Urothelium cell line (cell line): Measurements from ENCODE around the gene CDK2AP2.

Experiments
- DNase-seq: peaks from one replicate; pipeline ENCODE4 v3.0.0; 2011; ENCODE audit warnings: low spot score, mixed read lengths
- FAIRE-seq: peaks from 2 replicates; lab custom pipeline; 2011; peaks lifted over from hg19 to GRCh38; lab: Jason Lieb, UNC

CDK2AP2 gene

DNA sequence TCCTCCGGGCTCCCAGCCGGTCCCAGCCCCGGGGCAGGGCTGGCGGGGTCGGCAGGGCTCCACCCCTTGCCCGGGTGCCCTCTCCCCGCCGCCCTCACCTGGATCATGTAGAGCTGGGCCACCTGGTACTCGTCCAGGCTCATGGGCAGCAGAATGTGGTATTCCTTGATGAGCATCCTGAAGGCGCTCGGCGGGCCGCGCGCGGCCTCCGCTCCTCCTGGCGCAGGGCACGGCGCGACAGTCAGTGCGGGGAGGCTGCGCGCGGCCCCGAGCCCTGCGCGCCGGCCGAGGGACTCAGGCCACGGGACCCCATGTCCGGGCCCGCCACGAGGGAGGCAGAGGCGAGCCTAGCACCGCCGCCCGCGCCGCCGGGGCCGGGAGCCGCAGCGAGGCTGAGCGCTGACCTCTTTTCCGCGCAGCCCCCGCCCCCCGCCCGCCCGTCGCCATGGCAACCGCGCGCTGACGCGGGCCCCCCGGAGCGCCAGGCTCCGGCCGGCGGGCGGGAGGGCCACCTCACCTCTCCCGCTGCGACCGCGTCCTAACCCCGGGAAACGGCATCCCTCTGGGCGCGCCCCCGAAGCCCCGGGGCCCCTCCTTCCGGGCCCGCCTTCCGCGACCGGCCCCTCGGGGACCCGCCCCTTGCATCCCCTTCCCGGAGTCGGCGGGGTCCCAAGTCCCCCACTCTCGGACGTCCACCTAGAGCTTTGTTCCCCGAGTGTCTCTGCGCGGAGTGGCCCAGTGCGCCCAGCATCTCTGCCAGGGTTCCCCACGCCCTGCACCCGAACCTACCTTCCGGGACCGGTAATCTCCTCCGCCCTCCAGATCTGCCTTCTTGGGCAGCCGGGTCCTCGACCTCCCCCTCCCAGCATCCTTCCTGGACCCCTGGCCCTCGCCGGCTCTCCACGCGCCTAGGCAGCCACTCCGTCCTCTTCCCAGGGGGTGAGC is 3.7 kb downstream of the CDK2AP2 start:
- DNase-seq = peak; percentile 57
- FAIRE-seq = no peak

DNA sequence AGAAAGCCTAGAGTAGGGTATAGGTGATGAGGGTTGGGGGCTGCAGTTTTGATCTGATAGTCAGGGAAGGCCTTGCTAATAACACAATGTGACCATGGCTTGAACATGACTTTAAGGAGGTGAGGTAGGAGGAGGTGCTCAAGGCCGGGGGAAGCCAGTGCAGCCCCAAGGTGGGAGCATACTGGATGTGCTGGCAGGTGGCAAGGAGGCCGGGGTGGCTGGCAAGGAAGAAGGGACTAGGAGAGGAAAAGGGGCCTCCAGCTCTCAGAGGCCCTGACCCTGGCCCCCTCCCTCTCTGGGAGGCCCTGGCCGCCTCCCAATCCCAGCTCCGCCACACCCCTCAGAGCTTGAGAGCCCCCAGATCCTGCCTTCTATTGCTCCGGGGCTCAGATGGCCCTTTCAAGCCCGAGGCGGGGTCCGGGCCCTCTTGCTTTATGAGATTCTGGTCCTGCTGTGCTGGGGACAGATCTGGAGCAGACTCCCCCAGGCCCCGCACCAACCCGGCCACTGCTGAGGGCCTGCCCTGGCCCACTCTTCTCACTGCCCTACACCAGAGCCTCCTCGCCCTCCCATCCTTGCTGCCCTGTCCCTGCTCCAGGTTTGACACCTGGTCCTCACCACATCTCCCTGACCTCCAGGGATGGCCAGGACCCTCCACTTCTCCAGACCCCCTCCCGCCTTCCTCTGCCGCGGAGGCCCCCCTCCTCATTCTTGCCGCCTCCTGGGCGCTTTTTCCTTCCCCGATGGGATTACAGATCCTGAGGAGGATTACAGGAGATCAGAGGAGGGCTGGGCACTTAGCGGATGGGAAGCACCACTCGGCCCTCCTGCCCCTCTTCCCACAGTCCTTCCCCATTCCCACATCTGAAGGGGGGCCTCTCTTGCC is 4.6 kb downstream of the CDK2AP2 start:
- FAIRE-seq (no peak), DNase-seq (no peak)

DNA sequence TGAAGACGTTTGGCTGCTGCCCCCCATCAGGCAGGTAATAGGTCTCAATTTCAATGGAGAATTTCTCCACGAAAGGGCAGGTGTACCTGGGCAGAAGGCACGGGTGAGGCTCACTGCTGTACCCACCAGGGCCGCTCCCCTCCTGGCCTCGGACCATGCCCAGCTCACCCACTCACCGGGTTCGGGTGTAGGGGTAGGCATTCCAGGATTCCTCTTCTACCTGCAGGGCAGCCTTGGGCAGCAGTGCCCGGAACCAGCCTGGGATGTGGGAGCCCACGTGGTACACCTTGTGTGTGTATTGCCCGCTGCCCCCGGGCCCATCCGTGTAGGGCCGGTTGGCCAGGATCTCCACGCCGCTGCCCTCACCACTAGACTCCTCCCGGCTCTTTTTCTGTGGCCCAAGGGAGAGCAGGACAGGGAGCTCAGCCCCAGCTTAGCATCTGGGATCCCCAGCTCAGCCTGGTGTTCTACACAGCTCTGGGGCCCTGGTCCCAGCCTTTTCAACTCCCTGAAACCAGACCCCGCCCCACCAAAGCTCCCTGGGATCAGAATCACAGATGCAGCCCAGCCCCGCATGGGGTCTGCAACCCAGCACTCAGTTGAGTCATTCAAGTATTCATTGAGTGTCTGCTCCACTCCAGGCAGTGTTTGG is 5.5 kb downstream of the CDK2AP2 start:
- no peak for FAIRE-seq
- DNase-seq = no peak

DNA sequence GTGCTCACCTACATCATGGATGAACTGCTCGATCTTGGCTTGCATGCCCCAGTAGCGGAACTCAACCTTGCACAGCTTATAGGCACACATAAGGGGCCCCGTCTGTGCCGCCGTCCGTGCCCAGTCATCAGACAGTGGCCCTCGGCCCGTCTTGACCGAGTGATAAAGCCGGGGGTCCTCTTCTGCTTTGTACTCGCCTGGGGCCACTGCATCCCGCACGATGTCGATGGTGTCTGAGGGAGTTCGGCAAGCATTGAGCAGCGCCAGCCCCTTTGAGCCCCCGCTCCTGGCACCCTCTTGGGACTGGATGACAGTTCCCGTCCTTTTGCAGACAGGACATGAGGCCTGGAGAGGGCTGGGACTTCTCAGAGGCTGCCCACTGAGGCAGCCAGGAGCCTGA is 6.1 kb downstream of the CDK2AP2 start:
- no peak for FAIRE-seq
- no peak for DNase-seq

DNA sequence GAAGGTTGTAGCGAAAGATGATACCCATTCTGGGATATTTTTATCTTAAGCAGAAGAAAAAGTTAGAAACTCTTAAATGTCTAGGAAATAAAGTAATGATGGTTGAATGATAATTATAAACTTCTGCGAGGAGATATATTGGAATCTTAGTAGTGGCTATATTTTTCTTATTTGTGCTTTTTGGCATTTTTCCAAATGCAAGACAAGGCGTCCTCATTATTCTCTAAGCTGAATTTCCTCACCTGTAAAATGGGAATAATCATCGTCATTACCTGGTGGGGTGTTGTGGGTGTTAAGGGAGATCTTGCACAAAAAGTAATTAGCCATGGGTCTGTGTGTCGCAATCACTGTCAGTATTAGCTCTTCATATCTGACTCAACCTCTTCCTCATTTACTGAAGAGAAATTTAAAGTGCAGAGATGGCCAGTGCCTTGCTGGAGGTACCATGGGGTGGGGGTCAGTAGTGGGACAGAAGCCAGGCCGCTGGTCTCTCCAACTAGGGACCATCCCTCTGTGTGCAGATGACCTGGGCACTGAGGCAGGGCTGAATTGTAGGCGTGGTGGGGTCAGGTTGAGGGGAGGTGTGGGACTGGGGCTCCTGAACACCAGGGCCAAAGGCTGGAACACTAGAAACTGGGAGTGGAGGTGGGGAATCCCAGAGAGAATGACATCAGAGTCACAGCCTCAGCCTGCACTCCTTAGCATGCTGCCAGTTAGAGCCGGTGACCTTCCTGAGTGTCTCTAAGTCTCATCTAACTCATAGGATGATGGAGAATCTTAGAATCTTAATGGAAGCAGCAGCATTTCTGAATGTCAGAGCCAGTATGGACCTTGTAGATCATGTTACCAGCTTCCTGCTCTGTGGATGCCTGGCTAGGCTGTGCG is 6.9 kb downstream of the CDK2AP2 start:
- DNase-seq (no peak), FAIRE-seq (no peak)

DNA sequence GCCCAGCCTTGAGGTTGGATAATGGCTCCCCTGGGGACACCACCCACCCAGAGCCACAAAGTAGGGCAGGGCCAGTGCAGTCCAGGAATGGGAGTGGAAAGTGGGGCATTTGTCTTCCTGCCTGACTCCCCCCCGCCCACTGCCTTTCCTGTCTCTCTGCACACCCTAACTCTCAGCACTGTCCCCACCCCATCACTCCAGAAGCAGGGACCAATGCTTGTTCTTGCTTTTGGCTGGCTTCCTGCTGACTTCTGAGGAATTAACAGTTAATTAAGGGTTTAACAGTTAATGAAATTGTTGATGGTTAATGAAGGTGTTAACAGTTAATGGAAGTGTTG is 7.5 kb downstream of the CDK2AP2 start:
- FAIRE-seq = no peak
- DNase-seq = no peak

DNA sequence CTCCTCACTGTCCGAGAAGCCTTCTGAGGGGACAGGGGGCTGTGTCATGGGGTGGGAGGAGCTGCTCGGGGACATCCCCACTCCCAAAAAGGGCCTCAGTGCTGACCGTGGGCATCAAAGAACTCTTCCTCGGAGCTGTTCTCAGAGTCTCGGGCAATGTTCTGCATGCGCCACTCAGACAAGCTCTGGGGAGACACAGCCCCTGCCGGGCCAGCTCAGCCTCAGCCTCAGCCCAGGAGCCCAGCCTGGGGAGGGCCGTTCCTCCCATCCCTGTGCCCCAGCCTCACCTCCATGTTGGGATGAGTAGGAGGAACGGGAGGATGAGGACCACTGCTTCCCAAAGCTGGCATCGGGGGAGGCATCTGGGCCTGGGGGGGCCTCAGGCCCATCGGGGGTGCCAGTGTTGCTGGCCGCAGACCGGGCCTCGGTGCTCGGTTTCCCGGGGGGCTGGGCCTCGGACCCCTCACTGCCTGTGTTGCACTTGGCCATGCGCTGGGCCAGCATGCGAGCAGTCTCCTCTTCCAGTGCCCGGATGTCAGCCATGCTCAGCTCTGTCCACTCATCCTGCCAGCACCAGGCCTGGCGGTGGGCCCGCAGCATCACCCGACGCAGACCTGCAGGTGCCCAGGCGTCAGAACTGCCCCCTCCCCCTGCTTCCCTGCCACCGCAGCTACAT is 8.0 kb downstream of the CDK2AP2 start:
- DNase-seq (no peak), FAIRE-seq (no peak)

DNA sequence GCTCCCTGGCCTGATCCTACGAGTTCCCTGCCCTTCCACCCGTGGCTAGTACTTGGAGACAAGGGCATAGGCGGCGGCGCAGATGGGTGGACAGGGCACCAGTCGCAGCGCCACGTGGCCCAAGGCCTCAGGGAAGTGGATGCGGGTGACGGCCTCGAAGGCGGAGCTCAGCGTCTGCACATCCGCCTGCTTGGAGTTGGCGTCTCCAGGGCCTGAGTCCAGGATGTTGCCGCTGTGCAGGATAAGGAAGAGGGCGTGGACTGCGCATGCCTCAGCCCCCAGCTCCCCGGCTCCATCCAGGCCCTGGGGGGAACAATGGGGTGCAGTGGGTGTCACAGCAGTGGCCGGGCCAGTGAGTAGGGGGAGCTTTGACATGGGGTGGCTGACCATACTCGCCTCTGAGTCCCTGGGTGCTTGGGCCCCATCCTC is 9.4 kb downstream of the CDK2AP2 start:
- DNase-seq (no peak), FAIRE-seq (no peak)

DNA sequence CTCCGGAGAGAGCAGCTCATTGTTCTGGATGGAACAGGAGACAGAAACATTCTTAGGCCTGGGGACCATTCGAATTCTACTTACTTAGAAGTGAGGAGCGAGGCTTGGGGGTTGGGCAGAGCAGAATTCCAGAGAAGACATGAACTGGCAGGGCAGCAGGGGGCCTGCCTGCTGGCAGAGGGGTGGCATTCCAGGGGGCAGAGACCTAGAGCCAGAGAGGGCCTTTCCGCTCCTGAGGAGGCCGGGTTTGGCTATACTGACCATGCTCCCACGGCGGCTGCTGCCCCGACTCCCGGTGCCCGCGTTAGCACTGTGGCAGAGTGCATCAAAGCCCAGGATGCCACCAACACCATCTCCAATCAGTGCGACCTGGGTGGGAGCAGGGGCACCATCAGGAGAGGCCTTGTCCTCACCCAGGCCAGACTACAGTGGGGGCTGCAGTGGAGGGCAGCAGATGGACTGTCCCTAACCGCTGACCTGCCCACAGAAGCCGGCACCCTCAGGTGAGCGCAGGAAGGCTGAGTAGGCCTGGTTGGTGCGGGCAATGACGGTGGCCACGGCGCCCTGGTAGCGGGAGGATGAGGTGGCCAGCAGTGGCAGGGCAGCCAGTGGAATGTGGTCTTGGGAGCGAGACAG is 10.2 kb downstream of the CDK2AP2 start:
- FAIRE-seq = no peak
- no peak for DNase-seq

DNA sequence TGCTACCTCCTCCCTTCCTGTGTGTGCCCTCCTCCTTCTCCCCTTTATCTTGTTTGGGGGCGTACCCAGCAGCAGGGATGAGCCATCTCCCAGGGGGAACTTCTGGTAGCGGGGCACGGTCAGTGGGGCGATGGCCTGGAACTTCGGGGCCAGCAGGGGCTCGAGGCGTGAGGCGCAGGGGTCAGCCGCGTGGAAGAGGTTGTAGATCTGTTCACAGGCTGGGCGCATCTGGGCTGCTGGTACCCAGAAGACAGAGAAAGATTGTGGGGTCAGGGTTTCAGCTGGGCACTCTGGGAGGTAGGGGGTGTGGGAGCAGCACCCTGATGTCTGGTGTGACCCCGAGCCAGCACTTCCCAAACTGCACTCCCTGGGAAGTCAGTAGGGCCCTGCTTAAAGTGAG is 11.8 kb downstream of the CDK2AP2 start:
- no peak for DNase-seq
- no peak for FAIRE-seq

DNA sequence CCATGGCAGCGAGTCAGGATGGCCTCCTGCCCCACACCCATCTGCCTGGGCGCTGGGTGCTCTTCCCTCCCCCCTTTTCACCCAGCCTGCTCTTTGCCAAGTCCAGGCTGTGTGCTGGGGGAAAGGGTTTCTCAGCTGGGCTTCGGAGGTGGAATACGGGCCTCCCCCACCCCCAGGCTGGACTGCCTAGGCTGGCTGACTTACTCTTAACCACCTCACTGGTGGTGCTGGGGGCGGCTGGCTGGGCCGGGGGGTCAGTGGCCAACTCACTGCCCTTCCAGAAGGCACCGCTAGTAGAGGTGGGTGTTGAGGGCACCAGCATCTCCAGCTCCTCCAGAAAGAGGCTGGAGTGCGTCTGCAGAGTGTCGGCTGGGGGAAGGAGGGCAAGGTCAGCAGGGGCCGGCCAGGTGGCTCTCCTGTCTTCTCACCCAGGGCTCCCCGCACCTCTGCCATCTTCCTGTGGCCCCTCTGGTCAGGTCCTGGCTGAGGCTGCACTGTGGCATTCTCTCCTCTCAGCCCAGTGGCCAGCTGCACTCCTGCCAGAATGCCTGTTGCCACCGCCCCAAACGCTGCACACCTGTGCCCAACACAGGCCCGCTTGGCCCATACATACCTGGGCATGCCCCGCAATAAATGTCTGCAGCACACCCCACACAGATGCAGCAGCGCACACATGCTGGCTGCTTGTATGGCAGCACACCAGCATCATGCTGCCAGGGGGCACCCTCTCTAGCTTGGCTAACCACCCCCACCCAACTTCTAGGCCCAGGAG is 12.5 kb downstream of the CDK2AP2 start:
- DNase-seq (no peak), FAIRE-seq (no peak)

DNA sequence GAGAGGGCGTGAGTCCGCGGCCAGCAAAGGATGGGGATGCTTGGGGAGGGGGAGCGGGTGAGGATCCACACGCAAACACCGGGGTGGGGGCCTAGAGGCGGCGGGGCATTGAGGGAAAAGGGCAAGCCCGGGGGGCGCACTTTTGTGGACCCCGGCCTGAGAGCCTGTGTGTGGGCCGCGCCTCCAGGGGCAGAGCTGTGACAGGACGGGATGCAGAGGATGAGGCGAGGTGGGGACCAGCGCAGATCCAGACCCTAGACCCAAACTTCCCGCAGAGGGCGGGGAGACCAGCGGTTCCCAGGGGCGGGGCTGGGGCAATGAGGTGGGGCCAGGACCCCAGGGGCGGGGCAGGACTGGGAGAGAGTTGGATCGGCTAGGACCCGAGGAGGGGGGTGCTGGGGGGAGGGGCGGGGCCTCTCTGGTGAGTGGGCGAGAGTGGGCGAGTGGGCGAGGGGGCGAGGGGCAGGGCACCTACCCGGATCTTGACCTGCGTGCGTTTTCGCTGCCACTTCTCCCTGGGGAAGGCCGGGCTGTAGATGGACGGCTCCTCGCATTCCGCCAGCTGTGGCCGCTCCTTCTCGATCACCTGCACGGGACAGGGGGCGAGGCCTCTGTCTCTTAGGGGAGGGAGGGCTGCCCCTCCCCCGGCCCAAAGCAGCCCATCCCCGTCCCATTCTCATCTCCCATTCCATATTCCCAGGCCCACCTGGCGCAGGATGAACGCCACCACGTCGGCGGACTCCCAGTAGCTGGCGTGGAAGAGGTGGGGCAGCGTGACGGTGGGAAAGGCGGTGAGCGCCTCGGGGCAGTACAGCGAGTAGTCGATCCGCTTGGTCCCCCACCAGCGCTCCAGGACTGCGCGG is 13.4 kb downstream of the CDK2AP2 start:
- DNase-seq (no peak), FAIRE-seq (no peak)

DNA sequence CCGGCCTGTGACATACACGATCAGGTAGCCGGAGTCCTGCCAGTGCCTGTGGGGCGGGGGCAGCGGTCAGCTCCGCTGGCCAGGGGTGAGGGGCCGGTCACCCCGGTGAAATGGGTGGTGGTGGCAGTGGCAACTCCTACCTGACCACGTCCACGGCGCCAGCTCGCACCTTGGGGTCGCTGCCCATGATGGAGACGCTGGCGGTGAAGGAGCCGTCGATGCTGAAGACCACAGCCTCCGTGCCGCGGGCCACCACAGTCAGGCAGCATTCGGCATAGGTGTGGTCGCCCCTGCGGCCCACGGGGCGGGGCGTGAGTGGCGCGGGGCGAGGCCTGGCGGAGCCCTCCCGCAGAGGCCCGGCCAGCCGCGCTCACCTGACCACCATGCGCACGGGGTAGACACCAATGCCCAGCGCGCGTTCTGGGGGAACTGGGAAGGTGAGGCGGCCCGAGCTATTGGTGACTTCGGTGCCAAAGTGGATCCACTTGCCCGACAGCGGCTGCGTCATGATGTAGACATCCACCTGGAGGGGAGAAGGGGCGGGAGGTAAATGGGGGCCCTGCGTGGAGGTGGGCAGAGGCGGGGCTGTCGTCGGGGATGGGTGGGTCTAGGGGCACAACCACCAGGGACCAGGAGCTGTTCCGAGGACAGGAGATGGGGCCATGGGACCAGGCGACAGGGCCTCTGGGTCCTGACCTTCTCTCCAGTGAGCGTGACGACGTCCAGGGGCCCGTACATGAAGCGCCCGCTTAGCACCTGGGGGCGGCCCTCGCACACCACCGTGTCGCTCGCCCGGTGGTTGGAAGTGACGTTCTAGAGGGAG is 14.2 kb downstream of the CDK2AP2 start:
- FAIRE-seq (no peak), DNase-seq (no peak)

DNA sequence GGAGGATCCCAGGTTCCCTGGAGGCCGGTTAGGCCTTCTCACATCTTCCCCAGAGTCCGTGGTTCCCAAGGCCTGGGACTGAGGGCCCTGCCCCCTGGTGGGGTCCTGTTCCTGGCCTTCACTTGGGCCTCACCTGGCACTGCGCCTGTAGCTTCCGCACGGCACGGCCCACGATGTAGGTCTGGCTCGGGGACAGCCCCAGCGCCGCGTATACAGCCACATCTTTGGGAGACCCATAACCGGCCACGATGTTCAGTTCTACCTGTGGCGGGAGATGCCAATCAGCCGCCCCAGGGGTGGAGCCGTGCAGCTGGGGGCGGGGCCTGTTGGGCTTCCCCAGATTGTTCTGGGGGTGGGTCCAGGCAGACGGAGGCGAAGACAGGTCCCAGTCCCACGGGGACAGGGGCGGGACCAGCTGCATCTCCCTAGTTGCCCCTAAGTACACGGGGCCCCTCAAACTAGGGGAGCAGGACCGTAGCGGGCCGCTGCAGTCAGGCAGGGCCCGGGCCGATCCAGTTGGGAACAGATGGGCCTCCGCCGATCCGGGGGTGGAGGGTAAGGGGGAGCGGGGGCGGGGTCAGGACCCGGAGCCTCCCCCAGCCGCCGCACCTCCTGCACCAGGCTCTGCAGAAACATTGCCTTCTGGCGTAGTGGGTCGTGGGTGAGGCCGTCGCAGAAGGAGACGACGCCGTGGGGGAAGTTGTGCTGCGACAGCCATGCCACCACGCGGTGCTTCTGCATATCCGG is 15.0 kb downstream of the CDK2AP2 start:
- FAIRE-seq = no peak
- DNase-seq = no peak

DNA sequence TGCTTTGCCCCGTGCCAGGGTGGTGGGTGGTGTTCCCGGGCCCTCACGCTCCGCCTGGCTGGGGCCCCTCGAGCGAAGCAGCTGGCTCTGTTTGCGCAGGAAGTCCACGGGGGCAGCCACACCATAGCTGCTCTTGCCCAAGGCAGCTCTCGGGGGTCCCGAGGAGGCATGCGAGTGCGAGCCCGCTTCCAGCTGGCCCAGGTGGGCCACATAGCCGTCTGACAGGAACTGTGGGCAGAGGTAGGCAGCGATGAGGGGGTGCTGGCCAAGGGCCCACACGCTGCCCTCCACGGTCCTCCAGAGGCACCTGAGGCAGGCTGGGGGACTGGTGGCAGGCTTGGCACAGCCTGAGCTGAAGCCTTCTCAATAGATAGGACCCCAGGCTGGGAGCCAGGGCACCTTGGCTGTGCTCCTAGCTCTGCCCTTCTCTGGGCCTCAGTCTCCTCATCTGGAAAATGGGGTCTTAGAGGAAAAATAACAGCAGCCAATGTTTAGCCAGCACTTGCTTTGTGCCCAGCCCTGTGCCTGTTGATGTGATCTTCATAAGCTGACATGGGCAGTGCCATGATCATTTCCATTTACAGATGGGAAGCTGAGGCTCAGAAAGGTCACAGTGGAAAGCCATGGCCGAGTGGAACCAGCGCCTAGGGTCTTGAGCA is 15.8 kb downstream of the CDK2AP2 start:
- no peak for DNase-seq
- no peak for FAIRE-seq
